Astrocyte of the hippocampus (primary cell): ENCODE results near the gene IRF4.
"Not testable (repeated sequence)": the region's sequence is repeated elsewhere in the genome, so short reads cannot be mapped to it uniquely, and the experiment has no call there.

ENCODE experiments used
- DNase-seq: peaks from one replicate; pipeline ENCODE4 v3.0.0; 2011; ENCODE audit warnings: low read depth, low spot score

The IRF4 gene

GRCh38 chr6:421211-421610 lies 29.7 kb downstream of the IRF4 start:
- DNase-seq = no peak

DNA sequence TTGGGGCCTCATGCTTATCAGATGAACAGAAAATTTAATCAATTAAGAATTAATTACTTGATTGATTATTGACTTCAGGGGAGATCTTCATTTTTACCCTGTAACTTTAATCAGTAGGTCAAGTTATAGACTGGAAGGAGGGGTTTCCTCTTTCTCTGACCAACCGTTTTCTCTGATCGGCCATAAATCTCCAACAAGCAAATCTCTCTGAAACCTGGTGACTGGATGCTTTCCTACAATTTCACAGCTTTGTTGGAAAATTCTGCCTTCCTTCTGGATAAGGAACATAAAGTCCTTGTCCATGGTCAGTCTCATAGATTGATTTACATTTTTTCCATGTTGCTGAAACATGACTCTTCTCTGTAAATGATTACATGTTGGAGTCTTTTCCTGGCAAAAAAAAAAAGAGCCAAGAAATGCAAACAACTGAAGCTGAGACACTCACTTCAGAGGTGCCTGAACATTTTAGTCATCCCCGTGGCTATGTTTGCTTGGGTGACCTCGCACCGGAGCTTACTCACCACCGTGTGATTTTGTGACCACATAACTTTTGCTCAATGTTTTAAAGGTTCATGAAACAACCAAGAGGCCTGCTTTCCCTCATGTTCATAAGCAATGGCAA lies 31.0 kb downstream of the IRF4 start:
- DNase-seq = peak; percentile 84

- DNase-seq = no peak
These were observed 31.7 kb downstream of the IRF4 start for GRCh38 chr6:423055-423798.

GRCh38 chr6:423799-424345 lies 32.3 kb downstream of the IRF4 start:
- no peak for DNase-seq

GRCh38 chr6:424741-425417 lies 33.3 kb downstream of the IRF4 start:
- no peak for DNase-seq

DNA sequence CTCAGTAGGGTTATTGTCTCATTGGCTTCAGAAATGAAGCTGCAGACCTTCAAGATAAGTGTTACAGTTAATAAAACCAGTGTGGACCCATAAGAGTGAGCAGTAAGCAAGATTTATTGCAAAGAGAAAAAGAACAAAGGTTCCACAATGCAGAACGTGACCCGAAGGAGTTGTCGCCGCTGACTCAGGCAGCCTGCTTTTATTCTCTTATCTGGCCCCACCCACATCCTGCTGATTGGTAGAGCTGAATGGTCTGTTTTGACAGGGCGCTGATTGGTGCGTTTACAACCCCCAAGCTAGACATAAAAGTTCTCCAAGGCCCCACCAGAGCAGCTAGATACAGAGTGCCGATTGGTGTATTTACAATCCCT lies 33.9 kb downstream of the IRF4 start:
- DNase-seq = not testable (repeated sequence)

- DNase-seq = not testable (repeated sequence)
These were observed 34.7 kb downstream of the IRF4 start for GRCh38 chr6:426198-426738.

DNA sequence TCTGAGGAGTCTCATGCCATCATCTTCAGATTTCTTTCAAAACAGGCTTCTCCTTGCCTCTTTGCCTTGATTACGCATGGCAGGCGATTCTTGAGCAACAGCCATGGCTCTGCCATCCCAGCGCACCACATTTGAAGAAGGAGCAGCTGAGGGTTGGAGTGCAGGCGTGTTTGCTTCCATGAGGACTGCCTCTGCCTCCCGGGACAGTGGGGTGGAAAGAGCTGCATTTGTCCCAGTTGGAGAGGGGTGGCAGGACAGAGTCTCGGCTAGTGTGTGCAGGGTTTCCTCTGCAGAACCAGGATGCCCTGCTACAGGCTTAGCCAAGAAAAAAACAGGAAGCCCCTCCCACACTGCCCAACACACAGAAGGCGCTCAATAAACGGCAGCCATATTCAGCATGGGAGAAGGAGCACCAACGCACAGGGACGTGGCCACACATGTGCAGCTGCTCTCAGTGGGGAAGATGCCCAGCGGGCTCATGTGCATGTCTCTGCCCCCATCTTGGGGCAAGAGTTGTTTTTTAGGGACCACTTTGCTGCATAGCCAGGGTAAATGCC lies 36.6 kb downstream of the IRF4 start:
- DNase-seq = no peak

DNA sequence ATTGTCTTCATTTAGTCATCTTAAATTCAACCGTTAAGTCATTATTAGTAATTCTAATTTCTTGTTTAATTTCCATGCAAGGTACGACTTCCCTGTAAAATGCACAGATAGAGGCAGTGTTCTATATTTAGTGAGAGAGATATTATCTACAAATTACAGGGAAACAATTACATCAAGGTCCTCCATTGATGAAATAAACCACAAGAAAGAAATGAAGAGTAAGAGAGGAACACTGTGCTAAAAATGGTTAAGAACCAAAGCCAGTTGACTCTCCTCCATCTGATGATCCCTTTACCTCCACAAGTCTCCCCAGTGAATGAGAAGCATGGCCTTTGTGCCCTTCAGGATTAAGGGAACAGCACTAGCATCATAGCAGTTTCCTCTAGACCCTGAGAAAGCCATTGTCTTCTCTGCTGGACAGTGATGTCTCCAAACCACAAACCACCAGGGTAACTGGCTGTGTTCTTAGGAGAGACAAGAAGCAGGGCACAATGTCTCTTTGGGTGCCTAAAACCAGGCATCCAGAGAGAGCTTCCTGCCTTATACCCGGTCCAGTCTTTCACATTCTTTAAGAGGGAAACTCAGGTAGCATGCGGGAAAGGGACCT lies 38.1 kb downstream of the IRF4 start:
- DNase-seq = no peak

- no peak for DNase-seq
These were observed 40.0 kb downstream of the IRF4 start for GRCh38 chr6:431504-431903.

GRCh38 chr6:431986-432385 lies 40.4 kb downstream of the IRF4 start:
- DNase-seq = peak; percentile 35

GRCh38 chr6:434051-434705 lies 42.6 kb downstream of the IRF4 start:
- no peak for DNase-seq

GRCh38 chr6:435441-436307 lies 44.1 kb downstream of the IRF4 start:
- no peak for DNase-seq

GRCh38 chr6:436308-437036 lies 44.9 kb downstream of the IRF4 start:
- peak; percentile 71 for DNase-seq

DNA sequence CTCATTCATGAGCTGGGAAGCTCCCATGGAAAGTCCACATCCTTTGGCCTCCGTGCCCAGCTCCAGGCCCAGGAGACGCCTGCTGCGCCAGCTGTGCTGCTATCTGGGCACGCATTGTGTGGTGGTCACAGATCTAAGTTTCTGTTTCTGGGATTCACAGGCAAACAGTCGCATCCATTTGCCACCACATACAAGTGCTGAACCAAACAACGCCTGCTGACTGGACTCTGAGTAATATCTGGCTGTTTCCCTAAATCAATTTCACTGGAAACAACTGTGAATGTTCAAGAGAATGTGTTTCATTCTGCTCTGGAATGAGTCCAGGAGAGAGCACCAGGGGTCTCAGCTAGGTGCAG lies 45.5 kb downstream of the IRF4 start:
- DNase-seq = no peak

DNA sequence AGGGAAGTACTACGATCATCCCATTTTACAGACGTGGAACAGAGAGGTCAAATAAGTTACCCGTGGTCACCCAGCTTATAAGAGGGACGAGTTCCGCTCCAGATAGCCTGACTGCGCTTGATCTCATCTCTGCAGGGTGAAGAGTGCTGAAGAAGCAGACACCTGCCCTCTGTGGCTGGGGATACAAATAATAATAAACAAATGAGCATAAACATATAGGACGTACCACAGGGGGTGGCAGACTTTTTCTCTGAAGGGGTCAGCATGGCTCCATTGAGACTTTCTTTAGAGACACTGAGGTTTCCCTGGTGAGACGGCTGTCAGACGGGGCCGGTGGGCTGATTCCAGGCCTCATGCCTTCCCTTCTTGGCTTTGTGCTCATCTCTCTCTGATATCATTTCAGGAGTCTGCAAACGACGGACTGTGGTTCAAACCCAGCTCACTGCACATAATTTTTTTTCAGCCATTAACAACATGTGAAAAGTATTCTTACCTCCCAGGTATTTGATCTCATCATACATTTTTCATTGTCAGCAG lies 47.1 kb downstream of the IRF4 start:
- no peak for DNase-seq

DNA sequence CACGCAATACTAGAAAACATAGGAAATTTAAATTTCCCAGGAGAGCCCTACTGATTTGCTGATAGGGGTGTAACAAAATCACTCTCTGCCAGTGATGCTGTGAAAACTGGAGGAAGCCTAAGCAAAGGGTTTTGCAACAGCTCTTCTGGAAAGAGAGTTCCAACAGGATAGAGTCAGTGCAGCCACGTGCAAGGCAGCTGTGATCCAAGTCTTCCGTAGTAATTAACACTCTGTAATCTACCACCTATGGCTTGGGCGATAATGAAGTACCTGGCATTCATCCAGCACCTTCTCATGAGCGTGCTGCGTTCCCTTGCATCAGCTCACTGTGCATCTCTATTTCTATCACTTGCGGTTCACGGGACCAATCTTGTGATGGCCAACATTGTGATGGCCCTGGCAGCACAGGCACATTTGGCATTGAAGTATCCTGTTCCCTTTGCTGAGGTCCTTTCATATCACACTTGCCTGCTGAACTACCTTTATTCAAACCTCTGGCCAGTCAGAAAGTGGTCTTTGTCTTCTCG lies 48.2 kb downstream of the IRF4 start:
- DNase-seq = no peak

DNA sequence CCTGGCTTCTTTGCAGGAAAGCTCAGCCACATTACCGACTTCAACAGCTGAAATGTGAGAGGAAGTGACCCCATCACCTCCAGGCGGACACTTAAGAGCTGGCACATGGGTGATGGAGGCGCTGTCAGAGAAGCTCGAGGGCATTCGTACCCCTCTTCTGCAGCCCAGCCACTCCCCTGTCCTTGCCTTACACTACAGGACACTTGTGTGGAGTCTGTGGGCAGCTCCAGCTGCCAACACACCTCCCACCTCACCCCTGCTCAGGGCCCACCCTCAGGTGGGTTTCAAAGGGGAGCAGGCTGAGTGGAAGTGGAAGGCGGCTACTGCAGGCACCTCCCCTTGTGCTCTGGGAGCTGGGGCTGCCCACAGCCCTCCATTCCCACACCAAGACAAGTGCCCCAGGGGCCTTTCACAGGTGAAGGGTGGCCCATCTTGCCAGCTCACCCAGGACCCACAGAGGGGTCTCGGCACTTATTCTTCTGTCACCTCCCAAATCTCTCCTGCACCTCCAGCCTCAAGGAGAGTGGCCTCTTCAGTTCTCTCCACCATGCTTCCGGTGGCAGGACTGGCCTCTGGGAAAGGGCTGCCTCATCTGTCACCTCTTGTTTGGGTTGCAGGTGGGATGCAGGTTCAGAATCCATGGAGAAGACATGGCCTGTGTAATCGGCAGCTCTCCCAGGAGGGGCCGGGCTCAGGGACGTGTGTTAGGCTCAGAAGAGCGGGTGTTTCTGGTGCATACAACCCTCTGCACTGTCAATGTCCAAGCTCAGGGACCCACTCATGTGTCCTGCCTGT lies 49.8 kb downstream of the IRF4 start:
- no peak for DNase-seq
